RWPE2 (cell line): ENCODE measurements around the gene KCNJ16.

ENCODE experiments used
- ATAC-seq: fragments of 200-7000 bp; cut with Tn5 transposase; 3 replicates; pipeline ENCODE4 v1.9.1; 2021; ENCODE audit warnings: low read depth
- DNase-seq: peaks from one replicate; pipeline ENCODE4 v3.0.0-alpha.2; 2020; ENCODE audit warnings: low spot score
- H3K27ac ChIP-seq: fragments of 450-650 bp; 2 replicates; pipeline ENCODE4 v1.5.1; 2017; ENCODE audit warnings: mild to moderate bottlenecking; ENCODE audit not compliant: poor library complexity, severe bottlenecking
- H3K27me3 ChIP-seq: fragments of 250-450 bp; sonication (Bioruptor Pico); 2 replicates; pipeline ENCODE4 v1.5.1; 2021; ENCODE audit warnings: mild to moderate bottlenecking, moderate library complexity; ENCODE audit not compliant: insufficient read depth, poor library complexity, severe bottlenecking
- H3K36me3 ChIP-seq: fragments of 250-450 bp; sonication (Bioruptor Pico); 2 replicates; pipeline ENCODE4 v1.5.1; 2020; ENCODE audit warnings: low read depth, mild to moderate bottlenecking, moderate library complexity
- H3K4me1 ChIP-seq: fragments of 250-450 bp; sonication (Bioruptor Pico); 2 replicates; pipeline ENCODE4 v1.5.1; 2021; ENCODE audit warnings: mild to moderate bottlenecking, moderate library complexity; ENCODE audit not compliant: insufficient read depth, poor library complexity, severe bottlenecking
- H3K4me3 ChIP-seq: fragments of 250-450 bp; sonication (Bioruptor Pico); 2 replicates; pipeline ENCODE4 v1.5.1; 2021; ENCODE audit warnings: mild to moderate bottlenecking, moderate library complexity; ENCODE audit not compliant: severe bottlenecking
- H3K9me3 ChIP-seq: fragments of 250-450 bp; sonication (Bioruptor Pico); 2 replicates; pipeline ENCODE4 v1.5.1; 2021; ENCODE audit warnings: mild to moderate bottlenecking, moderate library complexity; ENCODE audit not compliant: severe bottlenecking
- CTCF ChIP-seq: fragments of 450-650 bp; IDR thresholded peaks from one replicate; pipeline ENCODE4 v1.5.1; 2017; ENCODE audit warnings: mild to moderate bottlenecking, moderate library complexity; ENCODE audit not compliant: poor library complexity, severe bottlenecking

KCNJ16 gene

GRCh38 chr17:70073310-70073709, 1.7 kb upstream of the KCNJ16 start:
- Histone ChIP-seq H3K4me1 (no peaks in the 10 kb centered on the region), H3K36me3 (no peaks in the 10 kb centered on the region), H3K9me3 (no peaks in the 10 kb centered on the region), H3K4me3 (no peak overlapping the region), H3K27ac (no peak overlapping the region), H3K27me3 (no peaks in the 10 kb centered on the region)
- ATAC-seq (no peak), DNase-seq (no peak)
- no peak for TF ChIP-seq CTCF

GRCh38 chr17:70073799-70074198, 1.2 kb upstream of the KCNJ16 start:
- no peak for DNase-seq
- H3K36me3 ChIP-seq: no peaks in the 10 kb centered on the region
- ATAC-seq: no peak
- no peaks in the 10 kb centered on the region for H3K4me1 ChIP-seq
- no peak overlapping the region for H3K27ac ChIP-seq
- H3K27me3 ChIP-seq: no peaks in the 10 kb centered on the region
- no peak for TF ChIP-seq CTCF
- no peaks in the 10 kb centered on the region for H3K9me3 ChIP-seq
- no peak overlapping the region for H3K4me3 ChIP-seq

GRCh38 chr17:70074236-70074830, 692 bp upstream of the KCNJ16 start:
- Histone ChIP-seq H3K4me3 (no peak overlapping the region), H3K4me1 (no peaks in the 10 kb centered on the region), H3K36me3 (no peaks in the 10 kb centered on the region), H3K27ac (no peak overlapping the region), H3K9me3 (no peaks in the 10 kb centered on the region), H3K27me3 (no peaks in the 10 kb centered on the region)
- no peak for DNase-seq
- no peak for TF ChIP-seq CTCF
- ATAC-seq: no peak

- Histone ChIP-seq H3K27ac (no peak overlapping the region), H3K9me3 (no peaks in the 10 kb centered on the region), H3K36me3 (no peaks in the 10 kb centered on the region), H3K4me3 (no peak overlapping the region), H3K27me3 (no peaks in the 10 kb centered on the region), H3K4me1 (no peaks in the 10 kb centered on the region)
- no peak for DNase-seq
- TF ChIP-seq CTCF: no peak
- no peak for ATAC-seq
Measured at GRCh38 chr17:70076189-70076588, 1.2 kb downstream of the KCNJ16 start.

GRCh38 chr17:70076831-70077230, 1.8 kb downstream of the KCNJ16 start:
- Histone ChIP-seq H3K27me3 (no peaks in the 10 kb centered on the region), H3K36me3 (no peaks in the 10 kb centered on the region), H3K9me3 (no peaks in the 10 kb centered on the region), H3K4me1 (no peaks in the 10 kb centered on the region), H3K27ac (no peak overlapping the region), H3K4me3 (no peak overlapping the region)
- TF ChIP-seq CTCF: no peak
- no peak for DNase-seq
- no peak for ATAC-seq
